Right forelimb (tissue), 1 donor: Measurements from ENCODE around the gene PLEKHM3.

ENCODE experiments used
- DNase-seq: peaks from one replicate; pipeline ENCODE4 v3.0.0-alpha.2; 2018

The PLEKHM3 gene

DNA sequence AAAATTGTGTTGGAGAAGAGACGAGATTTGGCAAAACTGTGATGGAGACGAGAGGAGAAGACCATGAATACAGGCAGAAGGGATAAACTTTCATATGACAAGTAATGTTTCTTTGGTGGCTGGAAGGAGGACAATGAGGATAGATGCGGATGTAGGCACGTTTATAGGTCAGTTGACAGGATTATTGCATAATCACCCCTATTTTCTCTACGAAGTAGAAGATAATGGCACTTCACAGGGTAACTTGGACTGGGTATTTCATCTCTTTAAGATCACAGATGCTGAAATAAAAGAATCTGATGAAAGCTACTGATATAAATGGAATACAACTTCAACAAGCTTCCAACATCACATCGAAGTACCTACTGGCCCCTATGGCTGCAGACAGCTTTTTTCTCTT is 81.0 kb downstream of the PLEKHM3 start:
- DNase-seq, result no peak

DNA sequence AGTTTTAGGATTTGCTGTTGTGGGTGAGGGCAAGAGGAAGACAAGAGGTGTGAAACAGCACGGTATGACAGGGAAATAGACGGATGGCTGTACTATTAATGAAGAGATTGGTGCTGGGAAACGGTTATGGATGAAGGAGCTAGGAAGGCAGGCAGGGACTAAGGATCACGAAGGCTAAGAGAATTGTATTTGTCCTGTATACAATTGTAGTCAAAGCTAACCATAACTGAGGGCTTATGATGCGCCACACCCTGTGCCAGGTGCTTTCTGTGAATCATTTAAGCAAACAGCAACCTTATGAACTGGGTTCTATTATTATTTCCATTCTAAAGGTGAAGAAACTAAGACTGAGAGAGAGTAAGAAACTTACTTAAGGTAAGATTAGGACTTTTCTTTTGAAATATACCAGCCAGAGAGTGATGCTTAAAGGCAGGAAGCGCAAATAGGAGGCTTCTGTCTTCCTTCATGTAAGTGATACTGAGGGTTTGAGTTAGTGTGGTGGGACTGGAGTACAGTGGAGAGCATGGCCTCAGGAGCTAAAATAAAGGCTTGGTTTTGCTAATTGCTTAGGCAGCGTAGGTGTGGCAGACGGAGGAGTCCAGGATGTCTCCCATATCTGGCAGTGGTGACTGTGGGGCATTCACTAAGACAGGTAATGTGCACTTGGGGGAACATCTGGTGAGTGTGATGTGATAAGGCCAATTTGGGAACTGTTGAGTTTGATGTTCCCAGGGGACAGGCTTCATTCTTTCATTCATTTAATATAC is 85.8 kb downstream of the PLEKHM3 start:
- DNase-seq, result no peak

GRCh38 chr2:207938886-207939285 is 86.4 kb downstream of the PLEKHM3 start:
- no peak for DNase-seq

- no peak for DNase-seq
Observed at GRCh38 chr2:207938415-207938814, 86.9 kb downstream of the PLEKHM3 start.

DNA sequence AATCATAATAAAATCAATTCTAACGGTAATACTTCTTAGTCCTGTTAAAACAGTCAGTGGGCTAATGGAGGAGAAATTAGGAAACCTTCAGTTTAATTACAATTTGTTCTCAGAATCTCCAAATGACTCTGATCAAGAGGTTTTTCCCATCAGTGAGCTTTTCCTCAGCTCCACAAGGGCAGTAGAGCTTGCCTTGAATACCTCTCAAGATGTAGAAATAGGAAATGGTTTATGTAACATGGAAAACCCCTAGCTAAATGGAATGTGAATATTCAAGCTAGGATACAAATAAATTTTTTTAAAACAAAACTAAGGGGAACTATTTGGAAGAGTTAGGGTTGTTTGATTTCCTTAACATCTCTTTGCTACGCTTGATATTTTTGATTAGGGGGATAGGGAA is 87.5 kb downstream of the PLEKHM3 start:
- DNase-seq, result no peak

DNA sequence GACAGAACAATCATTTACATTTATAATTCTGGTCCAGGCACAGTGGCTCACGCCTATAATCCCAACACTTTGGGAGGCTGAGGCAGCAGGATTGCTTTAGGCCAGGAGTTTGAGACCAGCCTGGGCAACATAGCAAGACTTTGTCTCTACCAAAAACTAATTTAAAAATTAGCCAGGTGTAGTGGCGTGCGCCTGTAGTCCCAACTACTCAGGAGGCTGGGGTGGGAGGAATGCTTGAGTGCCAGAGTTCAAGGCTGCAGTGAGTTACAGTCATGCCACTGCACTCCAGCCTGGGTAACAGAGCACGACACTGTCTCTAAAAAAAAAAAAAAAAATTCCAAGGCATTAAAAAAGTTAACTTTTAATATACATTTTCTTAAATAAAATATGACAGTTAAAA is 88.1 kb downstream of the PLEKHM3 start:
- no peak for DNase-seq

GRCh38 chr2:207936380-207936779 is 88.9 kb downstream of the PLEKHM3 start:
- no peak for DNase-seq

- no peak for DNase-seq
Observed at GRCh38 chr2:207935991-207936370, 89.3 kb downstream of the PLEKHM3 start.

DNA sequence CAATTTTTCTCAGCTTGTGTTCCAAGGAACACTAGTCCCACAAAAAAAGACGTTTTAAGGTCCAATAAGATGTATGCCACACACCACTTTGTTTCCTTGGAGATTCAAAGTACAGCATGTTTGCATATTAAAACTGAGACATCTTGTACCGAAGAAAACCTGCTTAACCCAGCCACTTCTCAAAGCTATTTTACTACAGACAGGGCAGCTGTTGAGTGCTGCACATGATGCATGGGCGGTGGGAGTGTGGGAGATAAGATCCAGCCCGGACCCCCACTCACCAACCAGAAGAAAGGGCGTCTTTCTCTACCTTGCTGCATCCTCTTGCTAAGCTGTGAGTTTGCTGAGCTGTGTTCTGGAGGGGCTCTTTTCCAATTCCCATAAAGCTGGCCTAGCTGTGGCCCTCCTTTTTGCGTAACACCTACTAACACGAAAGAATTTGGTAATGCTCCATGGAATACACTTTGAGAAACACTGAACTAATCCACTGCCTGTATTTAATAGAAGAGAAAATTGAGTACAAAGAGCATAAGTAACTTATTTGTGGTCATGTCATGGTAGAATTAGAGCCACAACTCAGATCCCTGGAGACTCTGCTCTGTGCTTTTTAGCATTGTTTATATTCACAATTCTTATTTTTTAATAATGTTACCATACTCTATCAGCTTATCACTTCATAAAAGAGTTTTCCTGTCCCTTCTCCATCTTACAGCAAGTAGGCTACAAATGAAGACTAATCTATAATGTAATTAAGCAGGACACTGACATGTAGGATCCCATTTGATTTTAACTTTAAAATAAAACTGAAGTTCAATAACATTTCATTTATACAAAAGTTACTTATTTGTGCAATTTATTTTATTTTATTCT is 90.0 kb downstream of the PLEKHM3 start:
- DNase-seq, result no peak

DNA sequence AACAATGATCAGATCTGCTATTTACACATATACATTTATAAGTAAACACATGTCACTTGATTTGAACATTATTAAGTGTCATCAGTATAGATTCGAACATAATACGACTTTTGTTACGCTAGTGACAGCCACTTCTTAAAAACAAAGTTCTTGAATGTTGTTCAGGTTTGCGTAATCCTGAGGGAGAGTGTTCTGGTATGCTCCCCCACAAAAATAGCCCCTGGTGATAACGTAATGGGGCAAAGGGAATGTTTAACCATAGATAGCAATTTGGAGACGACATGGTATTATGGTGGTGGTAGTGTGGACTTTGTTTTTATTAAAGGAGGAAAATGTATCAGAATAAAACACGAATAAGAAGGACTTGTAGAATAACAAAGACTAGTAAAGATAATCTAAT is 90.6 kb downstream of the PLEKHM3 start:
- no peak for DNase-seq

- DNase-seq, result no peak
Observed at GRCh38 chr2:207933396-207934065, 91.8 kb downstream of the PLEKHM3 start.

GRCh38 chr2:207932106-207932505 is 93.2 kb downstream of the PLEKHM3 start:
- DNase-seq, result no peak

- DNase-seq, result no peak
Observed at GRCh38 chr2:207930747-207931146, 94.6 kb downstream of the PLEKHM3 start.

GRCh38 chr2:207929923-207930322 is 95.4 kb downstream of the PLEKHM3 start:
- DNase-seq, result no peak

DNA sequence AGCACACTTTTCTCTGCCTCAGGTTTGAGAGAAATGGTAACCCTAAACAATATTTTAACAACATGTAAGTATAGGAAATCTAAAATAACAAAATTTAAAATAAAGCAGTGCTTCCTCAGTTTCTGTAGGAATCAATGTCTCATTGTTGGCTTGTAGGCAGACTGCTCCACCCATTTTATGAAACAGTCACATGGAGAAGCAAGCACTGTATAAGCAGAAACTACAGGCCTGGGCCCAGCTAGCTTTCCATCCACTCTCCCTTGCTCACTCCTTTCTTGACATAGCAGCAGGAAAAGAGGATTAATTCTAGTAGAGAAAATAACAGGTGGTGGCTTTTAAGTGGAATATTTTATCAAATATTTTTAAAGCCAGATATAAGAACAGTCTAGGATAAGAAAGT is 97.2 kb downstream of the PLEKHM3 start:
- no peak for DNase-seq

DNA sequence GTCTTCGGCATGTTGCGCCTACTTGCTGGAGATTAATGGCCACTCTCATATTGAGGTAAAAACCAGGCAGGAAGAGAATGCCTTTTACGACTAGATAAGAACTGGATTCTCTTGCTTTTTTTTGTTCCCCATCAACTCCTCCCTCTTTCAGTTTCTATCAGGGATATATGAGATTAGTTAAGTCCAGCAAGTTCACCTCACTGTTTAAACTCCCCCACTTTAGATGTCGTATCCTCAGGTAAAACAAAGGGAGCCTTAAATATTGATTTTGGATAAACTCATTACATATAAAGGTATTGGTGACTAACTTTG is 98.4 kb downstream of the PLEKHM3 start:
- no peak for DNase-seq

DNA sequence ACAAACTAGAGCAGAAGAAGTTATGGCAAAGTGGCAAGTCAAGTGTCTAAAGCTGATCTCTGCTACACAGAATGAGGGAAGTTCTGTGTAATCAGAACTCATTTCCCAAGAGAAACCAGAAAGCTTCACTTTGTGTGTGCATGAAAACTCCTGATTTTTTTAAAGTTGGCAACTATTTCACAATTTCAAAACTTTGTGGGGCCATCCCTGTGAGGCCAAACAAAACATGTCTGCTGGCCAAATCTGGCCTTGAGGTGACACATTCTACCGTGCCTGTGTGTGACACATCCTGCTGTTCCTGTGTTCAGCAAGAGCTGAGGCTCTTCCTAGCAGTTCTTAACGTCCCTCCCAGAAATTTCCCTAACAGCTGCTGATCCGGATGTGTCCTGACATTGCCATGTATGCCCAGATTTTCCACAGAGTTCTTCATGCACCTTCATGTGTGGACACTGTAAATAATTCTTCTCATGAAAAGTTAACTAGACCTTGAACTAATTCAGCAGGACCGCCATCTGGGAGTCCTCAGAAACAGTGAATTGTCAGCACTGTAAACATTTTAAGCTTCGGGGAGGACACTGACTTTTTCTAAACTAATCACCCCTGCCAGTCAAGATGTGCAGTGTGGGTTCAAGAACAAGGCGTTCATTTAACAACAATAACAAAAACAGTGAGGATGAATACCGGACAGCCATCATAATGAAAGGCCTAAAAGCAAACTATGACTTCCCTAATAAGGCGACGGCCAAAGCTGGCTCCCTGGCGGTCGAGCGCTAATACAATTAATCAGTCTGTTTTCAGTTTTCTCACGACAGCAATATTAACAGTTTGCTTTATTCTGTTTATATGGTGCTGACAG is 99.0 kb downstream of the PLEKHM3 start:
- no peak for DNase-seq

GRCh38 chr2:207925601-207926000 is 99.7 kb downstream of the PLEKHM3 start:
- DNase-seq, result no peak

DNA sequence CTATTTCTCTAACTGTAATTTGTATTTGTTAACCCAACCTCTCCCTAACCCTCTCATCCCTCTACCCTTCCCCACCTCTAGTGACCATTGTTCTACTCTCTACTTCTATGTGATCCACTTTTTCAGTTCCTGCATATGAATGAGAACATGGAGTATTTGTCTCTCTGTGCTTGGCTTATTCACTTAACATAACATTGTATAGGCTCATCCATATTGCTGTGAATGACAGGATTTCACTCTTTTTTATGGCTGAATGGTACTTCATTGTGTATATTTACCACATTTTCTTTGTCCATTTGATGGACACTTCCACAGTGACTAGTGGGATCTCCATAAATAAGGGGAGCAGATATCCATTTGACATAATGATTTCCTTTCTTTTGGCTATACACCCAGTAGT is 103.7 kb downstream of the PLEKHM3 start:
- no peak for DNase-seq

- DNase-seq, result no peak
Observed at GRCh38 chr2:207920721-207921120, 104.6 kb downstream of the PLEKHM3 start.

GRCh38 chr2:207920321-207920720 is 105.0 kb downstream of the PLEKHM3 start:
- DNase-seq, result no peak

DNA sequence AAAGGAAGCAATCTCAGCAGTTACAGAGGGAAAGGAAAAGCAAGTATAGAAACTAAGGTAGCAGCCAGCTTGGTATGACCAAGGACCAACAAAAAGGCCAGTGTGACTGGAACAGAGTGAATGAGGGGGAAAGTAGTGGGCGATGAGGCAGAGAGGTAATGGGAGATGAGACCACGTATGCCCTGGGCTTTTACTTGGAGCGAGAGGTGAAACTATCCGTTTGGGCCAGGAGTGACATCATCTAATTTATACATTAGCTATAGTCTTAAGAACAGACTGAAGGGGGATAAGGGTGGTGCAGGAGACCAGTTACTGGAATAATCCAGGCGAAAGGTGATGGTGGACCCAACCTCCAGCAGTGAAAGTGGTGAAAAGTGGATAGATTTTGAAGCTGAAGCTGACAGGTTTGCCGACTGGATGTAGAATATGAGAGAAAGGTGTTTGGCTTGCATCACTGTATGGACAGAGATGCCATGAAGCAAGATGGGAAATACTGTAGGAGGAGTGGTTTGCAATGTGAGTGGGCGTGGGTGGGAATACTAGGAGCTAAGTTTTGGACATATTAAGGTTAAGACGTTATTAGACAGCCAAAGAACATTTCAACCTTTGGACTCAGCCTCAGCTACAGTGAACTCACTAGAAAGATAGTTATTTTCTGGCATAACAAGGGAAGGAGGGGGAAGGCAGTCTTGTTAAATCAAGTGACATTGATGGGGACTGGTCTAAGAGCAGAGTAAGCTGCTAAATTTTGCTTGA is 106.0 kb downstream of the PLEKHM3 start:
- no peak for DNase-seq
